Heart left ventricle (tissue), 13 donors: Measurements from ENCODE around the gene CNDP1.

Experiments used
- POLR2A ChIP-seq, 2 donors: fragments of 450-650 bp; IDR thresholded peaks; one replicate each; pipeline ENCODE4 v1.6.1; 2017; ENCODE audit warnings: antibody characterized with exemption in 2 of 2, mild to moderate bottlenecking in 2 of 2, moderate library complexity in 2 of 2
- TF ChIP-seq, protein P1 (sequence below), 12 donors: fragments of 200-600 bp; sonication (generic) in 4 of 12; IDR thresholded peaks; one replicate each; pipeline versions ENCODE4 v1.5.0 to v1.8.0; 2018 to 2022; ENCODE audit warnings: antibody characterized with exemption in 12 of 12, mild to moderate bottlenecking in 5 of 12
- donor health status: ischemic (EF 13 %, LVEDD 7.1; RV severe dilation, severe dysfunction).
- donor health status: DM: no; HTN: yes; CAD: no.
- donor health status: DM: no; HTN: no; CAD: no.
- donor health status: ischemic (EF 25% LVEDD 6.9; RV normal size, moderate dysfunction).
- donor health status: ischemic (EF 25% LVEDD 5.7; RV mildly dilated, moderate dysfunction).
- donor health status: ischemic (EF 35%, LVEDD 5.7; RV mildly dilated, moderate dysfunction).
- donor health status: nonischemic (EF 11% LVEDD 7.7; RV severe dilation, severe dysfunction).
- donor health status: DM: yes; HTN: yes; CAD: no.
- donor health status: PGD.
- donor health status: ischemic (EF 29% LVEDD 5.4; RV normal size, mild dysfunction).
- donor health status: nonischemic (EF 23%, LVEDD 6.1; RV moderate dilation, normal function).

- TF ChIP-seq, protein P1, sequence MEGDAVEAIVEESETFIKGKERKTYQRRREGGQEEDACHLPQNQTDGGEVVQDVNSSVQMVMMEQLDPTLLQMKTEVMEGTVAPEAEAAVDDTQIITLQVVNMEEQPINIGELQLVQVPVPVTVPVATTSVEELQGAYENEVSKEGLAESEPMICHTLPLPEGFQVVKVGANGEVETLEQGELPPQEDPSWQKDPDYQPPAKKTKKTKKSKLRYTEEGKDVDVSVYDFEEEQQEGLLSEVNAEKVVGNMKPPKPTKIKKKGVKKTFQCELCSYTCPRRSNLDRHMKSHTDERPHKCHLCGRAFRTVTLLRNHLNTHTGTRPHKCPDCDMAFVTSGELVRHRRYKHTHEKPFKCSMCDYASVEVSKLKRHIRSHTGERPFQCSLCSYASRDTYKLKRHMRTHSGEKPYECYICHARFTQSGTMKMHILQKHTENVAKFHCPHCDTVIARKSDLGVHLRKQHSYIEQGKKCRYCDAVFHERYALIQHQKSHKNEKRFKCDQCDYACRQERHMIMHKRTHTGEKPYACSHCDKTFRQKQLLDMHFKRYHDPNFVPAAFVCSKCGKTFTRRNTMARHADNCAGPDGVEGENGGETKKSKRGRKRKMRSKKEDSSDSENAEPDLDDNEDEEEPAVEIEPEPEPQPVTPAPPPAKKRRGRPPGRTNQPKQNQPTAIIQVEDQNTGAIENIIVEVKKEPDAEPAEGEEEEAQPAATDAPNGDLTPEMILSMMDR (IDR thresholded peaks at IDR 0.05) = no peak
- no peak for TF ChIP-seq POLR2A (IDR thresholded peaks at IDR 0.05)
Measured at GRCh38 chr18:74514860-74515495, 19.3 kb upstream of the CNDP1 start.
